Measurements from ENCODE around the gene WASF3.
A peak's percentile ranks its signal among the peaks of the same experiment; 100 is the strongest.

The WASF3 gene

GRCh38 chr13:26599403-26599802, 41.9 kb downstream of the WASF3 start:
- H3K4me3 ChIP-seq (replicated peaks; ENCODE audit: insufficient read depth, low read length), result no peak overlapping the region
- no peak for DNase-seq (ENCODE audit: low read depth in 1 of 2, low spot score in 1 of 2)
- no peak for TF ChIP-seq SPI1 (IDR thresholded peaks at IDR 0.05; ENCODE audit: borderline replicate concordance, low read depth)
- no peak for TF ChIP-seq POLR2AphosphoS5 (IDR thresholded peaks at IDR 0.05; ENCODE audit: low read depth)
- no peak for TF ChIP-seq REST (IDR thresholded peaks at IDR 0.05; ENCODE audit: insufficient replicate concordance, low read depth)
- no peak for TF ChIP-seq GABPA (IDR thresholded peaks at IDR 0.05; ENCODE audit: low read depth)
- H3K27me3 ChIP-seq (ENCODE audit: insufficient read depth, poor library complexity, severe bottlenecking), result peaks cover 3% of the 10 kb centered on the region
- no peak overlapping the region for H3K27ac ChIP-seq (replicated peaks)

DNA sequence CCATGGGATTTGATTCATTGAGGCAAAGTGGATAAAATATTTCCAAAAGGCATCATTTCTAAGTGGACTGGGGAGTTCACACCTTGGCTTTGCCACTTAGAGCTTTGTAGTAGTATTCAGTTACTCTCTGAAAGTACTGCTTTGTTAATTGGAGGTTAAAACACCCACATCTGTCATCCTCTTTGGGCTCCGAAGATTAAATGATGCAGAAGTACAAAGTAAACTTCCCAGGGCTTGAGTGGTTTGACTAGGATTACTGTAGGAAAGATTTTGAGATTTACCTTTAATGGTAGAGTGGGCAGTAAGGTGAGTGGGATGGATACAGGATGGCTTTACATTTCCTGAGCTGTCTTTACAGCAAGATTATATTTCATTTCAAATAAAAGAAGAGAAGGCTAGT, 42.4 kb downstream of the WASF3 start:
- Histone ChIP-seq H3K27ac (replicated peaks) (no peak overlapping the region), H3K4me3 (replicated peaks; ENCODE audit: insufficient read depth, low read length) (no peak overlapping the region), H3K27me3 (ENCODE audit: insufficient read depth, poor library complexity, severe bottlenecking) (peaks cover 3% of the 10 kb centered on the region)
- DNase-seq (ENCODE audit: low read depth in 1 of 2, low spot score in 1 of 2), result no peak
- TF ChIP-seq CTCF (IDR thresholded peaks at IDR 0.05; ENCODE audit: insufficient read depth, low read length) (no peak), GABPA (IDR thresholded peaks at IDR 0.05; ENCODE audit: low read depth) (no peak), SPI1 (IDR thresholded peaks at IDR 0.05; ENCODE audit: borderline replicate concordance, low read depth) (no peak), POLR2AphosphoS5 (IDR thresholded peaks at IDR 0.05; ENCODE audit: low read depth) (no peak)

GRCh38 chr13:26600343-26600742, 42.9 kb downstream of the WASF3 start:
- H3K4me3 ChIP-seq (replicated peaks; ENCODE audit: insufficient read depth, low read length), result no peak overlapping the region
- DNase-seq (ENCODE audit: low read depth in 1 of 2, low spot score in 1 of 2), result no peak
- no peak overlapping the region for H3K27ac ChIP-seq (replicated peaks)
- no peak for TF ChIP-seq REST (IDR thresholded peaks at IDR 0.05; ENCODE audit: insufficient replicate concordance, low read depth)
- no peak for TF ChIP-seq POLR2AphosphoS5 (IDR thresholded peaks at IDR 0.05; ENCODE audit: low read depth)
- no peak for TF ChIP-seq CTCF (IDR thresholded peaks at IDR 0.05; ENCODE audit: insufficient read depth, low read length)
- no peak for TF ChIP-seq GABPA (IDR thresholded peaks at IDR 0.05; ENCODE audit: low read depth)
- no peak for TF ChIP-seq SPI1 (IDR thresholded peaks at IDR 0.05; ENCODE audit: borderline replicate concordance, low read depth)
- peaks cover 3% of the 10 kb centered on the region for H3K27me3 ChIP-seq (ENCODE audit: insufficient read depth, poor library complexity, severe bottlenecking)

DNA sequence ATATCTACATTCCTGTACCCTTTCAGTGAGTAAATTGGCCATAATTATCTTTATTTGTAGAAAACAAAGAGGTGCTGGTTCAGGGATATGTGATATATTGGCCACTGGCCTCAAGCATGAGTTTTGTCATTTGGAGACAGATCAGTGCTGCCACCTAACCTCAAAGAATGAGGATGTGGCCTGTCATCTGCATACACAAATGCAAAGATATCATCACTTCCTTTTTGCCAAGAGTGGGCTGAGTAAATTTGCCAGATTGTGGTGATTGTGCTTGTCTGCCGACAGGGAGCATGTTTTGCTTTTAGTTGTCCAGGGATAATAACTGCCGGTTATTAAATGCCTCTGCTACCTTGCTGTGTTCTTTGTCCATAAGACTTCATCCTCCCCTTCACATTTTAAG, 44.2 kb downstream of the WASF3 start:
- H3K27me3 ChIP-seq (ENCODE audit: insufficient read depth, poor library complexity, severe bottlenecking), result peaks cover 3% of the 10 kb centered on the region
- no peak overlapping the region for H3K27ac ChIP-seq (replicated peaks)
- peak; percentile 1 to 59 for DNase-seq (ENCODE audit: low read depth in 1 of 2, low spot score in 1 of 2)
- no peak overlapping the region for H3K4me3 ChIP-seq (replicated peaks; ENCODE audit: insufficient read depth, low read length)
- TF ChIP-seq SPI1 (IDR thresholded peaks at IDR 0.05; ENCODE audit: borderline replicate concordance, low read depth), result peak; percentile 86
- no peak for TF ChIP-seq CTCF (IDR thresholded peaks at IDR 0.05; ENCODE audit: insufficient read depth, low read length)
- no peak for TF ChIP-seq POLR2AphosphoS5 (IDR thresholded peaks at IDR 0.05; ENCODE audit: low read depth)
- TF ChIP-seq GABPA (IDR thresholded peaks at IDR 0.05; ENCODE audit: low read depth), result no peak
